HCT116 (cell line): ENCODE data around the gene GJB2. TPM values are rescaled to one million over a fixed set of nuclear protein-coding genes. Genes with fewer than 3 reads are reported as not detected.

ENCODE experiments used
- ATAC-seq: fragments of 200-7000 bp; cut with Tn5 transposase; 2 replicates; pipeline ENCODE4 v1.9.1; 2020; ENCODE audit warnings: mild to moderate bottlenecking, moderate library complexity
- BruUV-seq: library from RNA; stranded (reverse); fragments of 400-500 nt; replicated peaks from 2 replicates; lab custom pipeline; 2021; lab: Mats Ljungman, UMichigan
- CTCF ChIA-PET: fragments of 300-600 bp; sonication (Branson Sonifier 250); formaldehyde crosslinking; loops from one replicate; lab custom pipeline; 2021; ENCODE audit warnings: antibody characterized with exemption; lab: Charles Lee
- POLR2A ChIA-PET: fragments of 300-600, 350-600 bp; sonication (Branson Sonifier 250); formaldehyde crosslinking; loops from one replicate; lab custom pipeline; 2021; ENCODE audit warnings: antibody characterized with exemption; lab: Charles Lee
- RAD21 ChIA-PET, 2 experiments: fragments of 300-600 bp; sonication (Branson Sonifier 250); formaldehyde crosslinking; loops; one replicate each; lab custom pipeline; 2023; ENCODE audit warnings: low total read pairs in 2 of 2; ENCODE audit not compliant: uncharacterized antibody in 2 of 2, unreplicated experiment in 2 of 2, low non-redundant PET in 1 of 2; lab: Charles Lee
- DNase-seq: peaks from one replicate; pipeline ENCODE4 v3.0.0-alpha.2; 2010; ENCODE audit warnings: low read depth, low spot score
- H2AFZ ChIP-seq: fragments of 200-600 bp; shearing (Covaris generic), sonication (generic); 2 replicates; pipeline ENCODE4 v1.6.1; 2017; ENCODE audit warnings: low read depth, mixed run types, mixed read lengths, antibody characterized with exemption, low read length; ENCODE audit not compliant: poor library complexity, severe bottlenecking
- H3K27ac ChIP-seq: 2 replicates; pipeline ENCODE4 v1.5.1; 2012; ENCODE audit warnings: low read depth, low read length
- H3K27me3 ChIP-seq: fragments of 200-600 bp; sonication (generic); 2 replicates; pipeline ENCODE4 v1.6.1; 2016; ENCODE audit warnings: mixed run types, low read length, mixed read lengths; ENCODE audit not compliant: insufficient read depth
- H3K36me3 ChIP-seq, 2 experiments: fragments of 200-500 bp in 1 of 2; fragments of 200-600 bp in 1 of 2; sonication (Bioruptor generic) in 1 of 2; sonication (generic) in 1 of 2; 2 replicates each; pipeline versions ENCODE4 v1.5.1 to v1.6.1; 2014 to 2016; ENCODE audit warnings: low read length in 2 of 2, inconsistent platforms in 1 of 2, mixed read lengths in 1 of 2, mixed run types in 1 of 2; ENCODE audit not compliant: insufficient read depth in 2 of 2, control insufficient read depth in 1 of 2
- H3K4me1 ChIP-seq, 2 experiments: fragments of 200-600 bp in 1 of 2; sonication (generic) in 1 of 2; 2 replicates each; pipeline versions ENCODE4 v1.5.1 to v1.6.1; 2012 to 2017; ENCODE audit warnings: low read length in 2 of 2, inconsistent platforms in 1 of 2, mild to moderate bottlenecking in 1 of 2, mixed read lengths in 1 of 2, mixed run types in 1 of 2, moderate library complexity in 1 of 2; ENCODE audit not compliant: insufficient read depth in 2 of 2, control insufficient read depth in 1 of 2
- H3K4me2 ChIP-seq: fragments of 200-600 bp; sonication (generic); 2 replicates; pipeline ENCODE4 v1.6.1; 2017; ENCODE audit warnings: mixed run types, low read length, mixed read lengths
- H3K4me3 ChIP-seq, 2 experiments: fragments of 200-600 bp in 1 of 2; sonication (generic) in 1 of 2; replicated peaks in 1 of 2; 2 replicates each; pipeline ENCODE4 v1.5.1; 2011 to 2016; ENCODE audit warnings: low read length in 2 of 2, control low read depth in 1 of 2, low read depth in 1 of 2, mild to moderate bottlenecking in 1 of 2, mixed read lengths in 1 of 2, mixed run types in 1 of 2
- H3K79me2 ChIP-seq: fragments of 200-600 bp; sonication (generic); 2 replicates; pipeline ENCODE4 v1.6.1; 2017; ENCODE audit warnings: mild to moderate bottlenecking, mixed run types, low read length, moderate library complexity, mixed read lengths; ENCODE audit not compliant: insufficient read depth
- H3K9ac ChIP-seq: fragments of 200-600 bp; sonication (generic); 2 replicates; pipeline ENCODE4 v1.6.1; 2016; ENCODE audit warnings: low read length, mixed read lengths
- H3K9me2 ChIP-seq: fragments of 200-600 bp; sonication (generic), shearing (Covaris generic); 2 replicates; pipeline ENCODE4 v1.6.1; 2017; ENCODE audit warnings: mixed run types, mild to moderate bottlenecking, moderate library complexity; ENCODE audit not compliant: insufficient read depth
- H3K9me3 ChIP-seq, 2 experiments: fragments of 200-500 bp in 1 of 2; fragments of 200-600 bp in 1 of 2; sonication (Bioruptor generic) in 1 of 2; sonication (generic) in 1 of 2; 2 replicates each; pipeline ENCODE4 v1.6.1; 2014 to 2017; ENCODE audit warnings: low read length in 2 of 2, mixed read lengths in 2 of 2, inconsistent platforms in 1 of 2, low read depth in 1 of 2, mild to moderate bottlenecking in 1 of 2, mixed run types in 1 of 2, moderate library complexity in 1 of 2; ENCODE audit not compliant: control insufficient read depth in 1 of 2, insufficient read depth in 1 of 2
- H4K20me1 ChIP-seq: fragments of 200-600 bp; sonication (generic), shearing (Covaris generic); 2 replicates; pipeline ENCODE4 v1.6.1; 2017; ENCODE audit warnings: mixed run types, mild to moderate bottlenecking, moderate library complexity; ENCODE audit not compliant: insufficient read depth
- CEBPB ChIP-seq: IDR thresholded peaks from 2 replicates; pipeline ENCODE4 v1.6.1; 2012; ENCODE audit warnings: low read depth
- CTCF ChIP-seq, 3 experiments: fragments of 200-600 bp in 1 of 3; sonication (generic) in 1 of 3; IDR thresholded peaks in 2 of 3; conservative IDR thresholded peaks in 1 of 3; 2 replicates each; pipeline ENCODE4 v1.5.1; 2012 to 2017; ENCODE audit warnings: low read depth in 2 of 3, low read length in 2 of 3, antibody characterized with exemption in 1 of 3, borderline replicate concordance in 1 of 3, control low read depth in 1 of 3, mild to moderate bottlenecking in 1 of 3, mixed read lengths in 1 of 3, mixed run types in 1 of 3, moderate library complexity in 1 of 3; ENCODE audit not compliant: insufficient read depth in 1 of 3
- EZH2 ChIP-seq: fragments of 200-600 bp; sonication (generic); IDR thresholded peaks from 2 replicates; pipeline ENCODE4 v1.6.1; 2017; ENCODE audit warnings: antibody characterized with exemption, mixed run types
- EZH2phosphoT487 ChIP-seq: fragments of 200-600 bp; IDR thresholded peaks from 2 replicates; pipeline ENCODE4 v1.6.1; 2018; ENCODE audit warnings: antibody characterized with exemption, borderline replicate concordance
- FOSL1 ChIP-seq: IDR thresholded peaks from 2 replicates; pipeline ENCODE4 v1.6.1; 2012; ENCODE audit warnings: low read depth
- MAX ChIP-seq: IDR thresholded peaks from 2 replicates; pipeline ENCODE4 v1.6.1; 2012
- RAD21 ChIP-seq: IDR thresholded peaks from 2 replicates; pipeline ENCODE4 v1.6.1; 2012; ENCODE audit warnings: low read depth, mild to moderate bottlenecking
- SIN3A ChIP-seq: IDR thresholded peaks from 2 replicates; pipeline ENCODE4 v1.6.1; 2012; ENCODE audit warnings: low read depth
- TCF7L2 ChIP-seq: IDR thresholded peaks from 2 replicates; pipeline ENCODE4 v1.7.0; 2011; ENCODE audit warnings: borderline replicate concordance, inconsistent platforms; ENCODE audit not compliant: insufficient read depth, insufficient read length; ENCODE audit errors: extremely low read depth
- ZBTB33 ChIP-seq: IDR thresholded peaks from 2 replicates; pipeline ENCODE4 v1.6.1; 2011; ENCODE audit warnings: mild to moderate bottlenecking, low read length, moderate library complexity; ENCODE audit not compliant: insufficient replicate concordance; ENCODE audit errors: extremely low read depth
- intact Hi-C: fragments of 100-400 bp; cut with micrococcal nuclease; formaldehyde crosslinking; loops from 2 replicates; pipeline ENCODE4 v1.10.0; 2022
- total RNA-seq: library from RNA; stranded (reverse); gene quantifications from one replicate; pipeline ENCODE4 v1.2.1, GENCODE V29; 2021; ENCODE audit not compliant: unreplicated experiment

GJB2 gene
- total RNA-seq, 1 experiment from 2014 or later: 44.7 TPM

GRCh38 chr13:20197361-20197834 lies 4.7 kb upstream of the GJB2 start:
- H3K79me2 ChIP-seq: peaks cover under 1% of the 10 kb centered on the region; the same call in 1 of the 2 replicates
- H3K4me3 ChIP-seq: peak overlapping the region; percentile 17 to 22; a peak in 2 of 4 replicates
- H3K27ac ChIP-seq: no peak overlapping the region
- intact Hi-C loops: loop anchor here (1.0 to 10.0 kb wide), 5 partner anchors 227 to 1277 kb away; partner anchors contain the start of gene IL17D
- CTCF ChIA-PET: interaction anchor here (0.6 to 4.2 kb wide), 25 partner anchors 11 to 746 kb away, joined by 3 to 38 read pairs (median 3); no protein-coding TSS in a partner anchor
- no peaks in the 10 kb centered on the region for H3K36me3 ChIP-seq
- peaks cover 0 to 16% of the 10 kb centered on the region in 2 experiments; a peak in 2 of 4 replicates for H3K4me1 ChIP-seq
- peak overlapping the region; percentile 93 for H2AFZ ChIP-seq
- H3K9me2 ChIP-seq: no peaks in the 10 kb centered on the region
- H3K9ac ChIP-seq: no peak overlapping the region
- no peaks in the 10 kb centered on the region for H3K9me3 ChIP-seq
- H3K27me3 ChIP-seq: peaks cover 10% of the 10 kb centered on the region; the same call in 1 of the 2 replicates
- POLR2A ChIA-PET: interaction anchor here (1.0 to 1.3 kb wide), 3 partner anchors 9 to 979 kb away, joined by 3 read pairs; partner anchors contain the start of genes MRPL57 and SKA3
- peak; percentile 76 for TF ChIP-seq RAD21
- no peak for TF ChIP-seq EZH2phosphoT487
- TF ChIP-seq ZBTB33: no peak
- TF ChIP-seq SIN3A: no peak
- TF ChIP-seq EZH2: no peak
- TF ChIP-seq TCF7L2: no peak
- no peak for TF ChIP-seq CEBPB
- TF ChIP-seq MAX: no peak
- peak; percentile 71 to 87 (median 79); a peak in 5 of 6 replicates for TF ChIP-seq CTCF (IDR thresholded peaks at IDR 0.05 in 2 of 3, conservative IDR thresholded peaks at IDR 0.05 in 1 of 3; ENCODE audit: borderline replicate concordance in 1 of 3, insufficient read depth in 1 of 3, low read depth in 2 of 3, low read length in 2 of 3)
- no peak for TF ChIP-seq FOSL1
- BruUV-seq: no TSS peak
- DNase-seq: peak; percentile 64
- RAD21 ChIA-PET: interaction anchor here (0.5 to 1.3 kb wide), 8 partner anchors 97 to 722 kb away, joined by 3 to 9 read pairs (median 4); no protein-coding TSS in a partner anchor
- ATAC-seq: peak; percentile 54
- no peaks in the 10 kb centered on the region for H4K20me1 ChIP-seq
- peak overlapping the region; percentile 52 for H3K4me2 ChIP-seq
